SW 1271 (cell line): ENCODE data around the gene VPS39.

Experiments used
- DNase-seq, 2 experiments: peaks; one replicate each; lab custom pipeline; 2025; lab: John Stamatoyannopoulos, UW

Gene VPS39

GRCh38 chr15:42201801-42202200 is 6.3 kb downstream of the VPS39 start:
- no peak for DNase-seq

GRCh38 chr15:42199126-42199525 is 9.0 kb downstream of the VPS39 start:
- DNase-seq, result no peak

DNA sequence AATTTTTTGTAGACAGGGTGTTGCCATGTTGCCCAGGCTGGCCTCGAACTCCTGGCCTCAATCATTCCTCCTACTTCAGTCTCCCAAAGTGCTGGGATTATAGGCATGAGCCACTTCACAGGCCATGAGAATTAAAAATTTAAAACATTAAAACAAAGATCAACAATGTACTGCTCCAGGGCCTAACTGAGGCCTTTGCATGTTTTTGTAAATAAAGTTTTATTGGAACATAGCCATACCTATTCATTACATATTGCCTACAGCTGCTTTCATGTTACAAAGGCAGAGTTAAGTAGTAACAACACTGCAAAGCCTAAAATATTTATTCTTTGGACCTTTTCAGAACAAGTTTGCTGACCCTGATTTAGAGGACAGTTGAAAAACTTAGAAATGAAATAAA is 9.6 kb downstream of the VPS39 start:
- DNase-seq, result no peak

DNA sequence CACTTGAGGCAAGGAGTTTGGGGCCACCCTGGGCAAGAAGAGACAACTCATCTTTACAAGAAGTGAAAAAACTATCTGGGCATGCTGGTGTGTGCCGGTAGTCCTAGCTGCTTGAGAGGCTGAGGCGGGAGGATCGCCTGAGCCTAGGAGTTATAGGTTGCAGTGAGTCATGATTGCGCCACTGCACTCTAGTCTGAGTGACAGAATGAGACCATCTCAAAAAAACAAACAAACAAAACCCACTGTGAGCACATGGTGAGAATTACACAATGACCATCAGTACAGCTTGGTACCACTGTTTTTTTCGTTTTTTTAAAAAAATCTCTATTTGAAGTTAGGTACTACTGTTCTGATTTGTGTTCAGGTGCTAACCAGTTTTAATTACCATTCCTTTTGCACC is 13.6 kb downstream of the VPS39 start:
- no peak for DNase-seq

DNA sequence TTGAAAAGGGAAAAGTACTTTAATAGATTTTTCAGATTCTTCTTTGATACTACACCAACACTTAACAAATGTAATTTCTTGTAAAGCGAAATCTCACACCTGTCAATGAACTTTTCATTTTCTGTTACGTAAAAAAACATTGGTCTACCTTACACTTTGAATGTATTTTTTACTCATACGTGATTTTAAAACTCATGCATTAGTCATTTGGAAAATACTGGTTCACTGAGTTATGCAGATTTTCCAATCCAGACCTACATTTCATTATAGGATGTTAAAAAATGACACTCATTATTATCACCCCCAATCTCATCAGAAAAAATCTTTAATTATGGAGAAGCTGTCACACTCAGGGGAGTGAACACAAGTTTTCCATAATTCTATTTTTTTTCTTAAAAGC is 14.7 kb downstream of the VPS39 start:
- no peak for DNase-seq

DNA sequence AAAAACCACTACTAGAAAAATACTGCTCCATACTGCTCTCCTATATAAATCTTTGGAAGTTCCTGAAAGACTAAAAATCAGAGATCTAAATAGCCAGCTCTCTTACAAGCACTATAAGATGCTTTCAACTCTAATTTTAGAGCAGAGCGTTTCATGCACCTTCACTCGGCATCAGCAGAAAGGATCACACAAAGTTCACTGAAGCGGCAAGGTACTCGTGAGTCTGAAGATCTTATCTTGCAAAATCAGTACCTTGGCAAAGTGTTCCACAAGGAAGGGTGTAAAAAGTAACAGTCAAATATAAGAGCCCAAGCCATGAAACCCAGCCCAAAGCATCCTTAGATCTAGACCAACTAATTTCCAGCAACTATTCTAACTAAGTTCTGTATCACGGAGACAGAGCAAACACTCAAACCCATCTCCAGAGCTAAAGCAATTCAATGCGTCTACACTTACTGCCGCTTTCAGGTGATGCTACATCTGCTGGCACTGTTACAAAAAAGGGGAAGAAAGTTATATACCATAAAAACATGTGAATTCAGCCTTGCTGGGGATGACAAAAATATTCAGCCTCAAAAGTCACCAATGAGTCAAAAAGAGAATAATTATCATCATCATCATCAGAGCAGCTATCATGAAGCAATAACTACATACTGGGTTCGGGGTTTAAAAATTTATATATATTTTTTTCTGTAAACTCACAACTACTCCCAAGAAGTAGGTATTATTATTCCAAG is 16.3 kb downstream of the VPS39 start:
- DNase-seq, result no peak

DNA sequence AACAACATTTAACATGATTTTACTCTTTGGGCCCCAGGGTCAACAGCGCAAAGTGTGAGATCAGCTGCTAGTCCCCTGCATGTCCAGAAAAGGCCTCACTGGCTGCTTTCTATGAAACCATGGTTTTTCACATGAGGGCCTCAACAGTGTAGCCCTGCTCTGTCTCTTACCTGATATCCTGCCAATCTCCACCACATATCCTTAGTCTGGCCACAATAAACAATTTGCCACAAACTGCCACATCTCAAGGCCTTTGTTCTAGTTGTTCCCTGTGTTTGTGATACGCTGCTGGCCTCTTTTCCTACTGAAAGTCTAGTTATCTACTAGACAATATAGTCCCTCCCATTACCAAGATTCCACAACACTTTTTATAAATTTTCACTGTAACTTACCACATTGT is 17.7 kb downstream of the VPS39 start:
- no peak for DNase-seq

DNA sequence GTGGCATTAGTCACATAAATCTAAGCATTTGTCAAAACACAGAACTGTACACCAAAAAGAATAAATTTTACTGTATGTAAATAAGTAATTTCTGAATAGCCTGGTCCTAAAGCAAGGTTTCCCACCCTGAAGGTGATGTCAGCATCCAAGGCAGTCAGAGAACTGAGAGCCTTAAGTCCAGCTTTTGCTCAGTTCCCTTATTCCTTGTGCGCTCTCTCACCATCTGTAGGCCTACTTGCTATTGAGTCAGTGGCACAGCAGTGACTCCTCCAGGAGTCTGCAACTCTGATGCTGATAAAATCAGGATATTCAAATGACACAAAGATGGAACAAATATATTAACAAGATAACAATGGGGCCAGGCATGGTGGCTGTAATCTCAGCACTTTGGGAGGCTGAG is 22.3 kb downstream of the VPS39 start:
- DNase-seq, result no peak

GRCh38 chr15:42184736-42185135 is 23.4 kb downstream of the VPS39 start:
- DNase-seq, result no peak

DNA sequence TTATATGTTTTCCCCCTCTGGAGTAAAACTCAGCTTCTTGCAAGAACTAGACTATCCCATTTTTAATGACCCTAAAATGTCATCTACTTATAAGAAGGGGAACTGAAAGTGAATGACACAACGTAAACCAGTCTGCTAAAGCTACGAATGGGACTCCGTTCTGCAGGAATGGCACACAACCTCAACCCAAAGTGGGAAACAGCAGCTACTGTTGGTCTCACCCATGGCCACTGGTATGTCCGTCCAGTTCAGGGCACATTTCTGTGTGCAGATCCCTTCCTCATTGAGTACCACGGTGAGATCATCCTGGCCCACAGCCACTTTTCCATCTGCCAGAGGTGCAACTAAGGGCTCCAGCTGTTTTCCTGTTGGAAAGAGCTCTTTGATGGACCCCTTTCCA is 23.8 kb downstream of the VPS39 start:
- DNase-seq, result no peak

- no peak for DNase-seq
These were observed 25.1 kb downstream of the VPS39 start for GRCh38 chr15:42182961-42183360.

- DNase-seq, result no peak
These were observed 25.7 kb downstream of the VPS39 start for GRCh38 chr15:42182328-42182886.

- no peak for DNase-seq
These were observed 30.0 kb downstream of the VPS39 start for GRCh38 chr15:42178056-42178455.

GRCh38 chr15:42175671-42176070 is 32.4 kb downstream of the VPS39 start:
- no peak for DNase-seq

- no peak for DNase-seq
These were observed 35.6 kb downstream of the VPS39 start for GRCh38 chr15:42172475-42172874.

DNA sequence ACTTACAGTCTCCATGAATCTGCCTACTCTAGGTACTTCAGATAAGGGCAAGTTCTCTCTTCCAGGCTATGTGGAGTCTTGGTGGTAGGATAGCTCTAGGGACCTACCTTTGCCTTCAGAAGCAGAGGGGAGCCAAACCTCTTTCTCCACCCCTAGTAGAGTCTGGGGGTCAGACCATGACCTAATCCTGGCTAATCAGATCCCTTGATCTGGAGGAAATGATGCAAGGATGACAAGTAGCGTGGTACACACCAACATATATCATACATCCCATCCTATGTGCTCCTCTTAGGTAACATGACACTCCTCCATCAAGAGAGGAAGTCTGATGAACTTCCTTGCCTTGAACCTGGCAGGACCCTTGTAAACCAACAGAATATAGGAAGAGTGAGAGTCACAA is 36.3 kb downstream of the VPS39 start:
- DNase-seq, result no peak

GRCh38 chr15:42171122-42171521 is 37.0 kb downstream of the VPS39 start:
- no peak for DNase-seq

GRCh38 chr15:42166225-42166940 is 41.7 kb downstream of the VPS39 start:
- DNase-seq, result no peak

GRCh38 chr15:42165106-42165505 is 43.0 kb downstream of the VPS39 start:
- DNase-seq, result no peak

DNA sequence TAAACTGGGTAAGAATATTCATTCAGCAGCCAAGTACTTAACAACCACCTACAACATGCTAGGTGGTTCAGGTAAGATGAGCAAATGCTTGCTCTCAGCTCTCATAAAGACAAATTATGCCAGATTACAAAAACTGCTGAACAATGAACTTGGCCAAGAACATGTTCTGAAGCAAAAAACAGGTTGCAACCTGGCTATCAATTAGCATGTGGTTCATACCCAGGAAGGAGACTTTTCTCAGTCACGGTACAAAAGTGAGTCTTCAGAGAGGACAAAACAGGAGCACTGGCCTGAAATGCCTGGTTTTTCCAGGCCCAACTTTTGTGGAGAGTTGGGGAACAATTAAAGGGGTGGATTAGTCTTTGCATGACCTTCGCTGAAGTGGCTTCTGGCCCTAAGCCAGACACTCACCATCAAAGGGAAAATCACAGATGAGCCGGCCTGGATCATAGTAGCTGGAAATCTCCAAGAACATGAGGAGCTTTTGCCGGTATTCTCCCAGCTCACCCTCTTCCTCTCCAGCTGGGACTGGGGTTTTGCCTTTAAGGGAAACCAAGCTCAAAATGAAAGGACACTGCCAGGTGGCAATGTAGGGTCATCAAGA is 44.1 kb downstream of the VPS39 start:
- DNase-seq, result no peak

DNA sequence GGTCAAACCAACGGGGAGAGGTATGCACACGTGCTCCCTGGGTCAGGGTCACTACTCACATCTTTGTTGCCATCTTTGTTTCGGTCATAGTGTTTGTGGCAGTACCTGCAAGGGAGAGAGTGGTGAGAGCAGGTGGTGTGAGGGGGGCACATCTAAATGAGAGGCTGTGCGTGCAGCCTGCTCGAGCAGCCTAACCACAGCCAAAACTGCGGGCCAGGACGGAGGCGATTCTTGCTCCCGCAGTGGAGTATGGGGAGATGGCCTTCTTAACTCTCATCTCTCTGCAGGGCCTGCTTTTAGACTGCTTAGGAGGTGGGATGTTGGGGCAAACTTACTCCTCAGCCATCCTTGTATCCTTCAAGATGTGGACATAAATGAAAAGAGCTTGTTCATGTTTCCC is 44.8 kb downstream of the VPS39 start:
- no peak for DNase-seq

- DNase-seq, result no peak
These were observed 48.0 kb downstream of the VPS39 start for GRCh38 chr15:42160136-42160535.

DNA sequence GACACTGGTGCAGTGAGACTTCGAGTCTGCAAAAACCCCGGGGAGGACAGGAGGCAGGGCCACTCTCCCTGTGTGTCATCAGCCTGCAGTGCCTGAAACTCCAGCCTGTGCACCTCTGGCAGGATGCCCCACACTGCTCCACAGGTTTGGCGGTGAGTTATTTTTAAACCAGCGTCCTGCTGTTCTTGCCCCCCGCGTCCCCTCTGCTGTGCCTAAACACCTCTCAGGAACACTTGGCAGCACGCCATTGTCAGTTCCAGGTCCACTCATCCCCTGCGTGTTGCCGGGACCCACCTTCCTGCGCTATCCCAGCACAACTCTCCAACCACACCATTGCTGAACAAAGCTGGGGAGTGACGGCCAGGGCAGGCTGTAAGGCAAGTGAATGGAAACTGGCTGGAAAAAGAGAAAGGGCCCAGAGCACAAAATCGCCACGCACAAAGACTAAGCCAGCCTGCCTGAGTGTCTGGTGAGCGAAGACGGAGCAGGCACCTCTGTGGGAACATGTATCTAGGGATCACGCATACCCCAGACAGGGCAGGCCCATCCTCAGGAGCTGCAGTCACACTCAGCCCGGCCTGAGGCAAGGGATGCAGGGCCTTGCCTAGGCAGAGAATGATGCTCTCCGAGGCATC is 48.6 kb downstream of the VPS39 start:
- DNase-seq, result no peak
